ENCODE measurements around the gene AATF. TPM values are rescaled to one million over a fixed set of nuclear protein-coding genes. Genes with fewer than 3 reads are reported as not detected.

The AATF gene
- total RNA-seq, 3 donors from 2014 or later: 34.4 to 47.2 (median 40.0) TPM

GRCh38 chr17:37025238-37025637 lies 76.5 kb downstream of the AATF start:
- Histone ChIP-seq H3K4me1 (no peaks in the 10 kb centered on the region), H3K36me3 (no peaks in the 10 kb centered on the region), H3K27ac (no peak overlapping the region), H3K27me3 (no peaks in the 10 kb centered on the region), H3K4me3 (no peak overlapping the region), H3K9me3 (no peaks in the 10 kb centered on the region)
- intact Hi-C loops (cut with DNase I; ENCODE audit: low total_unique reads): no loop called here
- no peak for TF ChIP-seq POLR2A (IDR thresholded peaks at IDR 0.05)
- TF ChIP-seq CTCF (IDR thresholded peaks at IDR 0.05): no peak
- TF ChIP-seq POLR2AphosphoS5 (IDR thresholded peaks at IDR 0.05): no peak
- DNase-seq (ENCODE audit: low spot score in 2 of 2): no peak

- Histone ChIP-seq H3K4me1 (no peaks in the 10 kb centered on the region), H3K27ac (no peak overlapping the region), H3K9me3 (no peaks in the 10 kb centered on the region), H3K36me3 (no peaks in the 10 kb centered on the region), H3K4me3 (no peak overlapping the region), H3K27me3 (no peaks in the 10 kb centered on the region)
- TF ChIP-seq POLR2AphosphoS5 (IDR thresholded peaks at IDR 0.05) (no peak), CTCF (IDR thresholded peaks at IDR 0.05) (no peak), POLR2A (IDR thresholded peaks at IDR 0.05) (no peak)
- DNase-seq (ENCODE audit: low spot score in 2 of 2): no peak
- intact Hi-C loops (cut with DNase I; ENCODE audit: low total_unique reads): no loop called here
Measured at GRCh38 chr17:37025847-37026530, 77.2 kb downstream of the AATF start.

- H3K27ac ChIP-seq: no peak overlapping the region
- TF ChIP-seq POLR2AphosphoS5 (IDR thresholded peaks at IDR 0.05) (no peak), CTCF (IDR thresholded peaks at IDR 0.05) (no peak), POLR2A (IDR thresholded peaks at IDR 0.05) (no peak)
- no peaks in the 10 kb centered on the region for H3K27me3 ChIP-seq
- no peaks in the 10 kb centered on the region for H3K9me3 ChIP-seq
- intact Hi-C loops (cut with DNase I; ENCODE audit: low total_unique reads): no loop called here
- no peak overlapping the region for H3K4me3 ChIP-seq
- no peaks in the 10 kb centered on the region for H3K36me3 ChIP-seq
- no peak for DNase-seq (ENCODE audit: low spot score in 2 of 2)
- no peaks in the 10 kb centered on the region for H3K4me1 ChIP-seq
Measured at GRCh38 chr17:37026531-37026869, 77.7 kb downstream of the AATF start.

- intact Hi-C loops (cut with DNase I; ENCODE audit: low total_unique reads): no loop called here
- H3K9me3 ChIP-seq: no peaks in the 10 kb centered on the region
- DNase-seq (ENCODE audit: low spot score in 2 of 2): no peak
- H3K4me3 ChIP-seq: no peak overlapping the region
- H3K27me3 ChIP-seq: no peaks in the 10 kb centered on the region
- TF ChIP-seq CTCF (IDR thresholded peaks at IDR 0.05) (no peak), POLR2A (IDR thresholded peaks at IDR 0.05) (no peak), POLR2AphosphoS5 (IDR thresholded peaks at IDR 0.05) (no peak)
- H3K4me1 ChIP-seq: no peaks in the 10 kb centered on the region
- no peak overlapping the region for H3K27ac ChIP-seq
- H3K36me3 ChIP-seq: no peaks in the 10 kb centered on the region
Measured at GRCh38 chr17:37028040-37028439, 79.3 kb downstream of the AATF start.

- no peak for DNase-seq (ENCODE audit: low spot score in 2 of 2)
- Histone ChIP-seq H3K9me3 (no peaks in the 10 kb centered on the region), H3K36me3 (no peaks in the 10 kb centered on the region), H3K4me1 (no peaks in the 10 kb centered on the region), H3K4me3 (no peak overlapping the region), H3K27ac (no peak overlapping the region), H3K27me3 (no peaks in the 10 kb centered on the region)
- intact Hi-C loops (cut with DNase I; ENCODE audit: low total_unique reads): no loop called here
- TF ChIP-seq POLR2A (IDR thresholded peaks at IDR 0.05): no peak
- no peak for TF ChIP-seq CTCF (IDR thresholded peaks at IDR 0.05)
- TF ChIP-seq POLR2AphosphoS5 (IDR thresholded peaks at IDR 0.05): no peak
Measured at GRCh38 chr17:37031493-37032083, 82.8 kb downstream of the AATF start.

Measured in breast epithelium (tissue), 4 donors.